Measurements from ENCODE around the gene DDX56.
"Not testable (repeated sequence)": the region's sequence is repeated elsewhere in the genome, so short reads cannot be mapped to it uniquely, and the experiment has no call there.

The DDX56 gene

DNA sequence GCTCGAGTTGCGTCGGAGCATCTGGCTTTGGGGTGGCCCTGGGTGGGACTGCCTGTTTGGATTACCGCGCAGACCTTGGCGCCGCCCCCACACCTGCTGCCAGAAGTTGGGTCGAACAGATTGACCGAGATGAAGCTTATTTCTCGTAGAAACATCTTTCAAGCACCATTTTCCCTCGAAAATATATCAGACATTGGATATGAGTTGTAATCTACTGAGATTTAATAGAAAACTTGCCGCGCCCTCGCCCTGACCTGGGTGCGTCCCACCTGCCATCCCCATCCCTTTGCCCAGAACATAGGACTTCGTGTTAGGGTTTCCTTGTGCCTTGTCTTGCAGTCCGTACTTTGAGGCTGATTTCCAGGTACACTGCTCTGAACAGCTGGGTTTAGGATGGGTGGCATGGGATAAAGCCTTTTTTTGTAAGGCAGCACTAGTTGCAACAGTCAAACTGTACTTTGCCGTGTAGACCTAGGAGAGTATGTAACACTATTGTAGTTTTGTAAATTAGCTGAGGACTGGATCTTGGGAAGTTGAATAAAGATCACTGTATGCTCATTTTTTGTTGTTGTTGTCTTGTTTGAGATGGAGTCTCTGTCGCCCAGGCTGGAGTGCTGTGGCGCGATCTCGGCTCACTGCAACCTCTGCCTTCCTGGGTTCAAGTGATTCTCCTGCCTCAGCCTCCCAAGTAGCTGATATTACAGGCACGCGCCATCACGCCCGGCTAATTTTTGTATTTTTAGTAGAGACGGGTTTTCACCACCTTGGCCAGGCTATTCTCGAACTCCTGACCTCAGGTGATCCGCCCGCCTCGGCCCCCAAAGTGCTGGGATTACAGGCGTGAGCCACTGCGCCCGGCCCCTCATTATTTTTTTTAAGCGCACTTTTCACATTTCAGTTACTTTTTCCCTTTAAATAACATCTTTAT is 33.7 kb upstream of the DDX56 start:
- peak overlapping the region; percentile 59 for H3K4me3 ChIP-seq (ENCODE audit: low read length)

DNA sequence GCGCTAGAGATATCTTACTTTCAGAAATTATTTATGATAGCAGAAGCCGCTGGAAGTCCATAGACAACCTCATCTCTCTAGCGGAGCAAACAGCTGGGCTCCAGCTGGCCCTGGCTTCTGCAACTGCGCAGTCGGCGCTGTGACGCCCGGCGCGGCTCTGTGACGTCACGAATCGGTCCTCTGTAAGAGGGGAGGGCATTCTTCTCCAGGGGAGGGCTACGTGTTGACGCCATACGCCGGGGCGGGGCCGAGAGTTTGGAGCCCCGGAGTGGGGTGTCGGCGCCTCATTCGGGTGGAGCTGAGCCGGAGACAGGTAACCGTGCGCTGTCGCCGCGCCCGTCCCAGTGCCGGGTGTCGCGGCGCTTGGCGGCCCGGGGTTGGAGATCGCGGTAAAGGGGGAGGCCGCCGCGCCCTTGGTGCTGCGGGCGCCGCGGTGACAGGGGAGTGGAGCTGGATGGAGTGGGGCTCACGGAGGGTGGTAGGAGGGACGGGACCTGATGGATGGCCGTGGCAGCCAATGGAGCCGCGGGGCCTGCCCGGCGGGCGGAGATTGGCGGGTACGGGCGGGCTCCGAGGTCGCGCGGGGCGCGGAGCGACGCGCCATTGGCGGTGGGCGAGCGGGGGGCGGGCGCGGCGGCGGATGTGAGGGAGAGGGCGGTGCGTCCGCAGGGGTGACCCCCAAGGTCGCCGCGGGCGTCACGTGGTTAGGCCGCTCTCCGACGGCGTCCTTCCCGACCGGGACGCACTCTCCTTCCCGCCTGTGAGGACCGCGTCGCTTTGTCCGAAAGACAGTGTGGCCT is 32.8 kb upstream of the DDX56 start, which contains the start of gene OGDH:
TSS of gene OGDH (plus strand) at position 287 of the 800 bp plus-strand sequence. CDS start 17,717 bp downstream, outside the sequence.
- H3K4me3 ChIP-seq (ENCODE audit: low read length), result peak within 1 kb of the TSS; percentile 59
- peaks cover 10% of the 10 kb centered on the region for H3K4me1 ChIP-seq (ENCODE audit: insufficient read depth, low read length)
- H3K36me3 ChIP-seq (ENCODE audit: insufficient read depth, low read length), result no peaks in the 10 kb centered on the region
- no peaks in the 10 kb centered on the region for H3K9me3 ChIP-seq (ENCODE audit: low read length)
- no peaks in the 10 kb centered on the region for H3K27me3 ChIP-seq (ENCODE audit: insufficient read depth, low read length)
- H2AFZ ChIP-seq (ENCODE audit: low read depth, low read length), result peak within 1 kb of the TSS; percentile 68

More for the DNA sequence above, 33.7 kb upstream of the DDX56 start:
- Histone ChIP-seq H3K36me3 (ENCODE audit: insufficient read depth, low read length) (no peaks in the 10 kb centered on the region), H2AFZ (ENCODE audit: low read depth, low read length) (no peak overlapping the region), H3K4me1 (ENCODE audit: insufficient read depth, low read length) (peaks cover 10% of the 10 kb centered on the region), H3K9me3 (ENCODE audit: low read length) (no peaks in the 10 kb centered on the region), H3K27me3 (ENCODE audit: insufficient read depth, low read length) (no peaks in the 10 kb centered on the region)

DNA sequence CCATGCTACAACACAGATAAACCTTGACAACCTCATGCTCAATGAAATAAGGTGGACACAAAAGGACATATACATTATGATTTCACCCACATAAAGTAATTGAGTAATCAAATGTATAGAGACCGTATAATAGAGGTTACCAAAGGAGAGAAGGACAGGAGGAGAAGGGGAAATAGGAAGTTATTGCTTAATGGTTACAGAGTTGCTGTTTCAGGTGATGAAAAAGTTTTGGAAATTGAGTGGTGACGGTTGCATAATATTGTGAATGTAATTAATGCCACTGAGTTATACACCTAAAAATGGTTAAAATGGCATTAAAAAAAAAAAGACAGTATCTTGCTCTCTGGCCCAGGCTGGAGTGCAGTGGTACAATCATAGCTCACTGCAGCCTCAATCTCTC is 31.2 kb upstream of the DDX56 start:
- H3K9me3 ChIP-seq (ENCODE audit: low read length), result no peaks in the 10 kb centered on the region
- H3K4me1 ChIP-seq (ENCODE audit: insufficient read depth, low read length), result peaks cover 10% of the 10 kb centered on the region
- H3K4me3 ChIP-seq (ENCODE audit: low read length), result no peak overlapping the region
- H3K36me3 ChIP-seq (ENCODE audit: insufficient read depth, low read length), result no peaks in the 10 kb centered on the region
- no peaks in the 10 kb centered on the region for H3K27me3 ChIP-seq (ENCODE audit: insufficient read depth, low read length)
- H2AFZ ChIP-seq (ENCODE audit: low read depth, low read length), result no peak overlapping the region

DNA sequence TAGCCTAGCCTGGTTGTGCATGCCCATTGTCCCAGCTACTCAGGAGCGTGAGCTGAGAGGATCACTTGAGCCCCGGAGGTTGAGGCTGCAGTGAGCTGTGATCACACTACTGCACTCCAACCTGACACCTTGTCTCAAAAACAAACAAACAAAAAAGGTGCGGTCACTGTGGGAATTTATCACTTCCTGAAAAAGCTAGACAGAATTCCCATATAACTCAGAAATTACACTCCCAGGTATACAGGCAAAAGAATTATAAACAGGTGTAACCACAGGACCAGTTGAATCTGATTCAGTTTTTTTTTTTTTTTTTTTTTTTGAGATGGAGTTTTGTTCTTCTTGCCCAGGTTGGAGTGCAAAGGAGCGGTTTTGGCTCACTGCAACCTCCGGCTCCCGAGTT is 29.5 kb upstream of the DDX56 start:
- H3K4me3 ChIP-seq (ENCODE audit: low read length), result no peak overlapping the region
- H3K9me3 ChIP-seq (ENCODE audit: low read length), result no peaks in the 10 kb centered on the region
- peaks cover 10% of the 10 kb centered on the region for H3K4me1 ChIP-seq (ENCODE audit: insufficient read depth, low read length)
- H2AFZ ChIP-seq (ENCODE audit: low read depth, low read length), result no peak overlapping the region
- no peaks in the 10 kb centered on the region for H3K27me3 ChIP-seq (ENCODE audit: insufficient read depth, low read length)
- H3K36me3 ChIP-seq (ENCODE audit: insufficient read depth, low read length), result no peaks in the 10 kb centered on the region

DNA sequence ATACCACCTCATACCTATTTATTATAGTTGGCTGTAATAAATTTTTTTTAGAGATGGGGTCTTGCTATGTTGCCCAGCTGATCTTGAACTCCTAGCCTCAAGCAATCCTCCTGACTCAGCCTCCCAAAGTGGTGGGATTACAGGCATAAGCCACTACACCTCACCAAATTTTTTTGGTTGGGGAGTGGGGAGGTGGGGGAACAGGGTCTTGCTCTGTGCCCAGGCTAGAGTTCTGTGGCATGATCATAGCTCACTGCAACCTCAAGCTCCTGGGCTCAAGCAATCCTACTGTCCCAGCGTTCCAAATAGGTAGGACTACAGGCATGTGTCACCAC is 28.8 kb upstream of the DDX56 start:
- Histone ChIP-seq H3K36me3 (ENCODE audit: insufficient read depth, low read length) (no peaks in the 10 kb centered on the region), H3K27me3 (ENCODE audit: insufficient read depth, low read length) (no peaks in the 10 kb centered on the region), H3K9me3 (ENCODE audit: low read length) (no peaks in the 10 kb centered on the region), H3K4me1 (ENCODE audit: insufficient read depth, low read length) (peaks cover 10% of the 10 kb centered on the region), H2AFZ (ENCODE audit: low read depth, low read length) (no peak overlapping the region), H3K4me3 (ENCODE audit: low read length) (no peak overlapping the region)

DNA sequence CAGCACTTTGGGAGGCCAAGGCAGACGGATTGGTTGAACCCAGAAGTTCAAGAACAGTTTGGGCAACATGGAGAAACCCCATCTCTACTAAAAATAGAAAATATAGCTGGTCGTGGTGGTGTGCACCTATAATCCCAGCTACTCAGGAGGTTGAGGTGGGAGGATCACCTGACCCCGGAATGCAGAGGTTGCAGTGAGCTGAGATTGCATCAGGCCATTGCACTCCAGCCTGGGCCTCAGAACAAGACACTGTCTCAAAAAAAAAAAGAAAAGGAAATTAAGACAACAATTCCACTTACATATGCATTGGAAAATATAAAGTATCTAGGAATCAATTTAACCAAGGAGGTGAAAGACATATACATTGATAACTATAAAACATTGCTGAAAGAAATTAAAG is 25.5 kb upstream of the DDX56 start:
- Histone ChIP-seq H3K27me3 (ENCODE audit: insufficient read depth, low read length) (no peaks in the 10 kb centered on the region), H3K4me1 (ENCODE audit: insufficient read depth, low read length) (no peaks in the 10 kb centered on the region), H2AFZ (ENCODE audit: low read depth, low read length) (no peak overlapping the region), H3K9me3 (ENCODE audit: low read length) (no peaks in the 10 kb centered on the region), H3K36me3 (ENCODE audit: insufficient read depth, low read length) (no peaks in the 10 kb centered on the region), H3K4me3 (ENCODE audit: low read length) (no peak overlapping the region)

DNA sequence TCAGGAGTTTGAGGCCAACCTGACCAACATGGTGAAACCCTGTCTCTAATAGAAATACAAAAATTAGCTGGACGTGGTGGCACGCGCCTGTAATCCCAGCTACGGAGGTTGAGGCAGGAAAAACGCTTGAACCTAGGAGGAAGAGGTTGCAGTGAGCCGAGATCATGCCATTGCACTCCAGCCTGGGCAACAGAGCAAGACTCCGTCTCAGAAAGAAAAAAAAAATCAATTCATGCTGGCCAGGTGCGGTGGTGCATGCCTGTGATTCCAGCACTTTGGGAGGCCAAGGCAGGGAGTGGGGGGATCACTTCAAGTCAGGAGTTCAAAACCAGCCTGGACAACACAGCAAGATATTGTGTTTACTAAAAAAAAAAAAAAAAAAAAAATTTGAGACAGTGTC is 23.5 kb upstream of the DDX56 start:
- not testable (repeated sequence) for H3K9me3 ChIP-seq (ENCODE audit: low read length); H3K4me1 ChIP-seq (ENCODE audit: insufficient read depth, low read length); H3K27me3 ChIP-seq (ENCODE audit: insufficient read depth, low read length); H3K4me3 ChIP-seq (ENCODE audit: low read length); H2AFZ ChIP-seq (ENCODE audit: low read depth, low read length); H3K36me3 ChIP-seq (ENCODE audit: insufficient read depth, low read length)

DNA sequence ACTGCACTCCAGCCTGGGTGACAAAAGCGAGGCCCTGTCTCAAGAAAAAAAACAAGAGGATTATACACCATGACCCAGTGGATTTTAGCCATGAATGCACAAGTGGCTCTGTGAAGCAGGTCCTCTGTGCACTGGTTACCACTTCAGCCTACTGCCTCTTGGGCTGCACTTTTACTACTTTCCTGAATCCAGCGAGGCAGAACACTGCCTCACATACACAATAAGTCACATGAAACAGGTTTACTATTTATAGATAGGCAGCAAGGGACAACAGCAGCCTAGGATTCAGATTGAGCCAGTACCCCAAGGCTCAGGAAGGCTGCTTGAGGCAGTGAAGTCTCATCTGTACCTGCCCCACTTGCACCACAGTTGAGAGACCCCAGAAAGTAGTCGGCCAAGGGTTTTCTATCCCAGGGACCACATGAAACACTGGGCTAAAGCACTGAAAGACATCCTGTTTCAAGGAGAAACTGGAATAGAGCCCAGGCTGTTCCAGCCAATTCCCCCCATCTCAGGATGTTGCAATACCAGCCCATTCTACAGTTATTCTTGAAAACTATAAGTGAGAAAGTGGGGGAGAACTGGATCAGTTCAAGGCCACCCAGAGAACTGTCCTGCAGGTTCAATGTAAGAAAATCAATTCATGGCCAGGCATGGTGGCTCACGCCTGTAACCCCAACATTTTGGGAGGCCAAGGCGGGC is 22.4 kb upstream of the DDX56 start:
- no peaks in the 10 kb centered on the region for H3K4me1 ChIP-seq (ENCODE audit: insufficient read depth, low read length)
- no peak overlapping the region for H3K4me3 ChIP-seq (ENCODE audit: low read length)
- no peak overlapping the region for H2AFZ ChIP-seq (ENCODE audit: low read depth, low read length)
- no peaks in the 10 kb centered on the region for H3K9me3 ChIP-seq (ENCODE audit: low read length)
- H3K36me3 ChIP-seq (ENCODE audit: insufficient read depth, low read length), result no peaks in the 10 kb centered on the region
- no peaks in the 10 kb centered on the region for H3K27me3 ChIP-seq (ENCODE audit: insufficient read depth, low read length)

DNA sequence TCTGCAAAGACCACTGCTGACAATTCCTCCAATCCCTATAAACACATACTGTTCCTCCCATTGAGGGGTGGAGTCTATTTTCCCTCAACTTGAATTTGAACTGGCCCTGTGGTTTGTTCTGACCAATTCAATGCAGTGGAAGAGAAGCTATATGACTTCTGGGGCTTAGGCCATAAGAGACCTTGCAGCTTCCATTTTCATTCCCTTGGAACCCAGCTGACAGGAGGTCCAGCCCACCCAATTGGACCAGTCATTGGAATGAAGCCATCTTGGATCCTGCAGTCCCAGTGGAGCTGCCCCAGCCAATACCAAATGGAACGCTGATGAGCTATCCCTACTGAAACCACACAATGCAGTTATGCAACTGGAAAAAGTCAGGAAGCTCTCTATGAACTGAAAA is 17.2 kb upstream of the DDX56 start:
- no peaks in the 10 kb centered on the region for H3K4me1 ChIP-seq (ENCODE audit: insufficient read depth, low read length)
- no peak overlapping the region for H2AFZ ChIP-seq (ENCODE audit: low read depth, low read length)
- no peaks in the 10 kb centered on the region for H3K9me3 ChIP-seq (ENCODE audit: low read length)
- H3K4me3 ChIP-seq (ENCODE audit: low read length), result no peak overlapping the region
- H3K36me3 ChIP-seq (ENCODE audit: insufficient read depth, low read length), result no peaks in the 10 kb centered on the region
- no peaks in the 10 kb centered on the region for H3K27me3 ChIP-seq (ENCODE audit: insufficient read depth, low read length)

DNA sequence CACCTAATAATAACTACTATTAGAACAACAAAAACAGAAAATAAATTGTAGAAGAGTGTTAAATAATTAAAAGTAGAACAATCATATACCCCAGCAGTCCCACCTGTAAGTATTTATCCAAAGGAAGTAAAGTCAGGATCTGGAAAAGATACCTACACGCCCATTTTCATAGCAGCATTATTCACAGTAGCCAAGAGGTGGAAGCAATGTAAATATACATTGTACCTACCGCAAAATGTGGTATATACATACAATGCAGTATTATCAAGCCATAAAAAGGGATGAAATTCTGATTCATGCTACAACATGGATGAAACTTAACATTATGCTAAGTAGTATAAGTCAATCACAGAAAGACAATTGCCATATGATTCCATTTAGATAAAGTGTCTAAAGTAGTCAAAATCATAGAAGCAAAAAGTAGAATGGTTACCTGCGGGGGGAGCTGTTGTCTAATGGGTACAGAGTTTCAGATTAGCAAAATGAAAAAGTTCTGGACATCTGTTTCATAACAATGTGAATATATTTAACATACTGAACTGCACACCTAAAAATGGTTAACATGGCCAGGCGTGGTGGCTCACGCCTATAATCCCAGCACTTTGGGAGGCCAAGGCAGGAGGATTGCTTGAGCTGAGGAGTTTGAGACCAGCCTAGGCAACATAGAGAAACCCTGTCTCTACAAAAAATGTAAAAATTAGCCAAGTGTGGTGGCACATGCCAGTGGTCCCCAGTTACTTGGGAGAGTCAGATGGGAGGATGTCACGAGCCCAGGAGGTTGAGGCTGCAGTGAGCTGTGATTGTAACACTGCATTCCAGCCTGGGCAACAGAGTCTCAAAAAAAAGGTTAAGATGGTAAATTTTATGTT is 14.4 kb upstream of the DDX56 start:
- Histone ChIP-seq H3K27me3 (ENCODE audit: insufficient read depth, low read length) (no peaks in the 10 kb centered on the region), H3K36me3 (ENCODE audit: insufficient read depth, low read length) (no peaks in the 10 kb centered on the region), H3K4me1 (ENCODE audit: insufficient read depth, low read length) (no peaks in the 10 kb centered on the region), H3K4me3 (ENCODE audit: low read length) (no peak overlapping the region), H2AFZ (ENCODE audit: low read depth, low read length) (no peak overlapping the region), H3K9me3 (ENCODE audit: low read length) (no peaks in the 10 kb centered on the region)

DNA sequence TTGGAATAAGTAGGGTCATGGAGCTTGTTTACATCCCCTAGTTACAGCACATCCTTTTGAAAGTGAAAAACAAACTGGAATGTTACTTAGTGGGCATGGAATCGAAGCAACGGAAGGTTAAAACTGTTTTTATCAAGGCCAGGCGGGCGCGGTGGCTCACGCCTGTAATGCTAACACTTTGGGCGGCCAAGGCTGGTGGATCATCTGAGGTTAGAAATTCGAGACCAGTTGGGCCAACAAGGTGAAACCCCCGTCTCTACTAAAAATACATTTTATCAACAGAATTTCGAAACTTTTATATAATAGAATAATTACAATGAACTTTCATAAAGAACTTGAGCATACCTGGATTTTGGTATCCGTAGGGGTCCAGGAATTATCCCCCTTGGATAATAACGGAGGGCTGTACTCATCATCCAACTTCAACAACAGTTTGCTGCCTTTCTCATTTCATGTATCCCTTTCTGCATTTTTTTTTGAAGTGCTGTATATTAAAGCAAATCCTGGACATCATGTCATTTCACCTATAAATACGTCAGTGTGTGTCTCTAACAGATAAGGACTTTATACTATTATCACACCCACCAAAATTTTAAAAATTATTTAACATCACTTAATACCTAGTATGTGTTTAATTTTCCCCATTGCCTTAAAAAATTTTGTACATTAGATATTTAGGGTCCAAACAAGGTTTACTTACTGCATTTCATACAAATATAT is 9.6 kb upstream of the DDX56 start:
- Histone ChIP-seq H3K4me3 (ENCODE audit: low read length) (peak overlapping the region; percentile 86), H3K9me3 (ENCODE audit: low read length) (no peaks in the 10 kb centered on the region), H2AFZ (ENCODE audit: low read depth, low read length) (no peak overlapping the region), H3K27me3 (ENCODE audit: insufficient read depth, low read length) (no peaks in the 10 kb centered on the region), H3K36me3 (ENCODE audit: insufficient read depth, low read length) (peaks cover 18% of the 10 kb centered on the region), H3K4me1 (ENCODE audit: insufficient read depth, low read length) (peaks cover 10% of the 10 kb centered on the region)

Data from neuron (in vitro differentiated cells).